Esophagus muscularis mucosa (tissue), 4 donors: ENCODE measurements around the gene PRRC2B. TPM values are rescaled to one million over a fixed set of nuclear protein-coding genes. Genes with fewer than 3 reads are reported as not detected.

ENCODE experiments used
- DNase-seq: peaks from one replicate; pipeline ENCODE4 v3.0.0-alpha.2; 2017; ENCODE audit errors: extremely low spot score
- H3K27ac ChIP-seq, 4 donors: fragments of 200-600 bp; sonication (generic); replicated peaks in 1 of 4; 1 replicate in 3 of 4; 2 replicates in 1 of 4; pipeline ENCODE4 v1.5.1; 2016 to 2019; ENCODE audit warnings: mild to moderate bottlenecking in 1 of 4
- H3K27me3 ChIP-seq, 4 donors: fragments of 200-600 bp; sonication (generic); one replicate each; pipeline versions ENCODE4 v1.5.1 to v1.6.0; 2016 to 2019
- H3K36me3 ChIP-seq, 4 donors: fragments of 200-600 bp; sonication (generic); one replicate each; pipeline ENCODE4 v1.5.1; 2016 to 2019
- H3K4me1 ChIP-seq, 4 donors: fragments of 200-600 bp; sonication (generic); one replicate each; pipeline ENCODE4 v1.5.1; 2016 to 2019
- H3K4me3 ChIP-seq, 4 donors: fragments of 200-600 bp; sonication (generic); 1 replicate in 2 of 4; 2 replicates in 2 of 4; pipeline ENCODE4 v1.5.1; 2016 to 2019; ENCODE audit warnings: mild to moderate bottlenecking in 4 of 4, moderate library complexity in 1 of 4
- H3K9me3 ChIP-seq, 4 donors: fragments of 200-600 bp; sonication (generic); 1 replicate in 3 of 4; 2 replicates in 1 of 4; pipeline ENCODE4 v1.5.1; 2016 to 2019
- CTCF ChIP-seq, 3 experiments: fragments of 200-600 bp in 2 of 3; fragments of 450-650 bp in 1 of 3; sonication (generic) in 2 of 3; IDR thresholded peaks; one replicate each; pipeline ENCODE4 v1.5.1; 2017 to 2019; ENCODE audit warnings: antibody characterized with exemption in 3 of 3, mild to moderate bottlenecking in 2 of 3, moderate library complexity in 1 of 3
- EP300 ChIP-seq: sonication (generic); formaldehyde crosslinking; IDR thresholded peaks from one replicate; pipeline ENCODE4 v1.6.1; 2017; ENCODE audit warnings: antibody characterized with exemption
- POLR2A ChIP-seq: fragments of 450-650 bp; IDR thresholded peaks from one replicate; pipeline ENCODE4 v1.6.1; 2017; ENCODE audit warnings: antibody characterized with exemption, moderate library complexity, mild to moderate bottlenecking, low read depth
- POLR2AphosphoS5 ChIP-seq, 2 donors: sonication (generic); formaldehyde crosslinking; IDR thresholded peaks; one replicate each; pipeline ENCODE4 v1.6.1; 2017; ENCODE audit warnings: antibody characterized with exemption in 2 of 2
- WGBS: methylation state at CpG from one replicate; pipeline ENCODE4 v1.1.5; 2018; 5-methylcytosine and 5-hydroxymethylcytosine counted together
- intact Hi-C: fragments of 100-400 bp; cut with DNase I; formaldehyde crosslinking; loops from one replicate; pipeline ENCODE4 v1.15.1; 2023
- total RNA-seq, 4 donors: library from RNA; depleted of rRNA; stranded (reverse); fragments of >200 nt; gene quantifications; one replicate each; pipeline versions ENCODE4 v1.1.0 to v1.2.1, GENCODE V29; 2016

PRRC2B gene
- total RNA-seq, 4 donors from 2014 or later = 109 to 226 (median 148) TPM

GRCh38 chr9:131491001-131491710, 97.3 kb downstream of the PRRC2B start:
- Histone ChIP-seq H3K4me1 (peaks cover 8 to 17% (median 13%) of the 10 kb centered on the region in 4 donors), H3K9me3 (no peaks in the 10 kb centered on the region), H3K36me3 (peaks cover 87 to 100% (median 100%) of the 10 kb centered on the region in 4 donors), H3K27me3 (no peaks in the 10 kb centered on the region), H3K27ac (no peak overlapping the region), H3K4me3 (no peak overlapping the region)
- 92% methylated on average over 20 of the region's 20 CpGs for WGBS
- no peak for TF ChIP-seq EP300
- no peak for TF ChIP-seq POLR2AphosphoS5 (IDR thresholded peaks at IDR 0.05)
- no peak for TF ChIP-seq CTCF (IDR thresholded peaks at IDR 0.05)
- TF ChIP-seq POLR2A = no peak
- intact Hi-C loops = no loop called here
- no peak for DNase-seq

DNA sequence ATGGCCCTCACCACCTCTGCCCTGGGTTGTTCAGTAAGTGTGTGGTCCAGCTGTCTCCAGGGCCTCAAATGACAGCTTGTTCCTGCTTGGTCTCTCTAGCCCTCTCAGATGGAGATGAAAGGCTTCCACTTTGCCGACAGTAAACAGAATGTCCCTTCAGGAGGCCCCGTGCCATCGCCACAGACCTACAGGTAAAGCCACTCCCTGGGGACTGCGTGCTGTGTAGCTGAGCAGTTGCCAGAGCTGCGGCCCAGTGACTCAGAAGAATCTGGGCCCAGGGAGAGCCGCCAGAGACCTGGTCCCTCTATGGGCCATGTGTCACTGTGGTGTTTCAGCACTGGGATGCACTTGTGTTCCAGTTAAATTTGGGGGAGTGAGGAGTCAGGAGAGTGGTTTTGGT, 98.2 kb downstream of the PRRC2B start:
- Histone ChIP-seq H3K27me3 (no peaks in the 10 kb centered on the region), H3K36me3 (peaks cover 88 to 100% (median 100%) of the 10 kb centered on the region in 4 donors), H3K9me3 (no peaks in the 10 kb centered on the region), H3K4me3 (no peak overlapping the region), H3K27ac (no peak overlapping the region), H3K4me1 (peaks cover 0 to 8% (median 4%) of the 10 kb centered on the region in 4 donors)
- no peak for DNase-seq
- no CpG with 5 or more reads among the region's 6 CpGs for WGBS
- intact Hi-C loops = no loop called here
- no peak for TF ChIP-seq EP300

DNA sequence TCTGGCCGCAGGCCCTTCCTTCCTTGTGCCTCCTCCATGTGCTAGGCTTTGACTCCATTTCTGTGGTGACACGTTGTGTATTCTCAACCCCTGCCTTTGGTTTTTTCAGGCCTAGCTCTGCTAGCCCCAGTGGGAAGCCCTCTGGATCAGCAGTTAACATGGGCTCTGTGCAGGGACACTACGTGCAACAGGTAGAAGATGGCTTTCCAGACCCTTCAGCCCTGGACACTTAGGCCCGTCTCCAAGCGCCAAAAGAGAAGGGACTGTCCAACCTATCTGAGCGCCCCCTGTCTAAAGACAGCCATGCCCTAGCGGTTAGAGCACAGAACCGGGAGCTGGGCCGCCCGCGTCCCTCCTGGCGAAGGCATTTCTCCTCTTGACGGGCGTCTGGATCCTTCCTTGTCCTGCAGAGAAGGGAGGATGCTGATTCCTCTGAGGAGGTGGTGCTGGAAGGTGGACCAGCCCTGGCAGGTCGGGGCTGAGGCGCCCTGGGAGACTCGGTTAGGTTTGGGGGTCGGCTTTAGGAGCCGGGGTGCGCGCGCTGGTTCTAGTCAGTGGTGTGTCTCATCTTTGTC, 100.5 kb downstream of the PRRC2B start:
- WGBS = 91% methylated on average over 14 of the region's 22 CpGs
- Histone ChIP-seq H3K9me3 (no peaks in the 10 kb centered on the region), H3K4me3 (no peak overlapping the region), H3K36me3 (peaks cover 87 to 100% (median 100%) of the 10 kb centered on the region in 4 donors), H3K27me3 (no peaks in the 10 kb centered on the region), H3K27ac (no peak overlapping the region), H3K4me1 (no peaks in the 10 kb centered on the region)
- no peak for TF ChIP-seq CTCF (IDR thresholded peaks at IDR 0.05)
- intact Hi-C loops = no loop called here
- no peak for DNase-seq

- Histone ChIP-seq H3K4me3 (no peak overlapping the region), H3K4me1 (peaks cover 0 to under 1% (median 0%) of the 10 kb centered on the region in 4 donors), H3K36me3 (peaks cover 81 to 97% (median 95%) of the 10 kb centered on the region in 4 donors), H3K27me3 (no peaks in the 10 kb centered on the region), H3K27ac (no peak overlapping the region), H3K9me3 (no peaks in the 10 kb centered on the region)
- no peak for TF ChIP-seq POLR2AphosphoS5 (IDR thresholded peaks at IDR 0.05)
- TF ChIP-seq EP300 = no peak
- no peak for TF ChIP-seq CTCF (IDR thresholded peaks at IDR 0.05)
- TF ChIP-seq POLR2A = no peak
- intact Hi-C loops = no loop called here
- no peak for DNase-seq
- WGBS = 85% methylated on average over 19 of the region's 22 CpGs
These were observed 101.9 kb downstream of the PRRC2B start for GRCh38 chr9:131495785-131496184.

- H3K4me1 ChIP-seq = peaks cover under 1 to 12% (median 6%) of the 10 kb centered on the region in 4 donors
- H3K36me3 ChIP-seq = peaks cover 70 to 86% (median 84%) of the 10 kb centered on the region in 4 donors
- 72% methylated on average over 4 of the region's 10 CpGs for WGBS
- DNase-seq = no peak
- H3K27ac ChIP-seq = no peak overlapping the region
- no peaks in the 10 kb centered on the region for H3K27me3 ChIP-seq
- intact Hi-C loops = no loop called here
- no peaks in the 10 kb centered on the region for H3K9me3 ChIP-seq
- H3K4me3 ChIP-seq = no peak overlapping the region
- TF ChIP-seq POLR2A = no peak
- no peak for TF ChIP-seq EP300
These were observed 103.0 kb downstream of the PRRC2B start for GRCh38 chr9:131496844-131497405.
